ENCODE data around the gene WASF3. TPM values are rescaled to one million over a fixed set of nuclear protein-coding genes. Genes with fewer than 3 reads are reported as not detected.

Gene WASF3
- total and polyA plus RNA-seq, 12 donors = 2.7 to 13.6 (median 8.8) TPM

GRCh38 chr13:26646603-26647002 is 89.1 kb downstream of the WASF3 start:
- intact Hi-C loops (cut with DNase I) = no loop called here
- no peak for TF ChIP-seq CTCF (IDR thresholded peaks at IDR 0.05)
- Histone ChIP-seq H3K9me3 (peaks cover 0 to 16% (median 5%) of the 10 kb centered on the region in 11 donors), H3K27me3 (no peaks in the 10 kb centered on the region), H3K4me3 (no peak overlapping the region), H3K4me1 (no peaks in the 10 kb centered on the region), H3K36me3 (peaks cover 0 to 8% (median 0%) of the 10 kb centered on the region in 9 donors), H3K27ac (no peak overlapping the region)
- ATAC-seq = no peak
- DNase-seq = no peak

GRCh38 chr13:26651234-26651633 is 93.8 kb downstream of the WASF3 start:
- ATAC-seq = no peak
- H3K4me3 ChIP-seq = no peak overlapping the region
- DNase-seq = no peak
- WGBS, 2 donors = 98 to 99% methylated on average over 1 of the region's 1 CpG
- intact Hi-C loops (cut with DNase I) = no loop called here
- H3K27ac ChIP-seq = no peak overlapping the region
- peaks cover 0 to 4% (median 0%) of the 10 kb centered on the region in 9 donors for H3K36me3 ChIP-seq
- no peaks in the 10 kb centered on the region for H3K27me3 ChIP-seq
- no peaks in the 10 kb centered on the region for H3K4me1 ChIP-seq
- TF ChIP-seq CTCF (IDR thresholded peaks at IDR 0.05) = no peak
- H3K9me3 ChIP-seq = peaks cover 0 to 16% (median 5%) of the 10 kb centered on the region in 11 donors

- no peaks in the 10 kb centered on the region for H3K27me3 ChIP-seq
- no peak for TF ChIP-seq CTCF (IDR thresholded peaks at IDR 0.05)
- H3K36me3 ChIP-seq = peaks cover 0 to 4% (median 0%) of the 10 kb centered on the region in 9 donors
- DNase-seq = no peak
- ATAC-seq = no peak
- no peak overlapping the region for H3K4me3 ChIP-seq
- H3K4me1 ChIP-seq = peaks cover 0 to 12% (median 0%) of the 10 kb centered on the region in 9 donors
- intact Hi-C loops (cut with DNase I) = no loop called here
- WGBS, 2 donors = 94 to 95% methylated on average over 4 of the region's 4 CpGs
- no peak overlapping the region for H3K27ac ChIP-seq
- peaks cover 0 to 16% (median 5%) of the 10 kb centered on the region in 11 donors for H3K9me3 ChIP-seq
Observed at GRCh38 chr13:26653310-26653709, 95.8 kb downstream of the WASF3 start.

- peaks cover 0 to 18% (median 3%) of the 10 kb centered on the region in 9 donors for H3K4me1 ChIP-seq
- DNase-seq (no peak), ATAC-seq (no peak)
- H3K9me3 ChIP-seq = peaks cover 0 to 16% (median 5%) of the 10 kb centered on the region in 11 donors
- intact Hi-C loops (cut with DNase I) = no loop called here
- H3K4me3 ChIP-seq = no peak overlapping the region
- TF ChIP-seq CTCF (IDR thresholded peaks at IDR 0.05) = no peak
- peaks cover 0 to 4% (median 0%) of the 10 kb centered on the region in 9 donors for H3K36me3 ChIP-seq
- 92 to 98% methylated on average over 4 of the region's 4 CpGs for WGBS, 2 donors
- H3K27me3 ChIP-seq = no peaks in the 10 kb centered on the region
- no peak overlapping the region for H3K27ac ChIP-seq
Observed at GRCh38 chr13:26653842-26654241, 96.4 kb downstream of the WASF3 start.

Measured in heart right ventricle (tissue), 16 donors.